Endothelial cell of umbilical vein (primary cell): ENCODE measurements around the gene FAM83C. TPM values are rescaled to one million over a fixed set of nuclear protein-coding genes. Genes with fewer than 3 reads are reported as not detected.

Experiments
- BruUV-seq: library from RNA; stranded (reverse); fragments of 400-500 nt; replicated peaks from 2 replicates; lab custom pipeline; 2021; lab: Mats Ljungman, UMichigan
- CTCF ChIA-PET: fragments of 300-600, 350-600 bp; sonication (Branson Sonifier 250); formaldehyde crosslinking; loops from one replicate; lab custom pipeline; 2021; ENCODE audit warnings: antibody characterized with exemption, inconsistent platforms; lab: Charles Lee
- POLR2A ChIA-PET: fragments of 300-600, 350-600 bp; sonication (Branson Sonifier 250); formaldehyde crosslinking; loops from one replicate; lab custom pipeline; 2021; ENCODE audit warnings: antibody characterized with exemption, inconsistent platforms; lab: Charles Lee
- DNase-seq: peaks from one replicate; pipeline ENCODE4 v3.0.0-alpha.2; 2011; ENCODE audit warnings: low read depth, low spot score
- FAIRE-seq: peaks from 2 replicates; lab custom pipeline; 2011; peaks lifted over from hg19 to GRCh38; lab: Jason Lieb, UNC
- H2AFZ ChIP-seq: 2 replicates; pipeline ENCODE4 v1.6.0; 2012; ENCODE audit warnings: low read depth, low read length, control low read depth, inconsistent platforms
- H3K27ac ChIP-seq: 2 replicates; pipeline ENCODE4 v1.5.1; 2011; ENCODE audit warnings: low read depth, mild to moderate bottlenecking, control low read depth, low read length, moderate library complexity; ENCODE audit not compliant: insufficient read depth
- H3K27me3 ChIP-seq, 2 experiments: 2 replicates each; pipeline versions ENCODE4 v1.6.0 to v1.6.1; 2011; ENCODE audit warnings: low read length in 2 of 2, mixed read lengths in 1 of 2; ENCODE audit not compliant: control insufficient read depth in 2 of 2, insufficient read depth in 2 of 2
- H3K36me3 ChIP-seq, 2 experiments: 2 replicates in 1 of 2; 3 replicates in 1 of 2; pipeline ENCODE4 v1.5.1; 2011; ENCODE audit warnings: low read length in 2 of 2, mild to moderate bottlenecking in 1 of 2, moderate library complexity in 1 of 2; ENCODE audit not compliant: control insufficient read depth in 2 of 2, insufficient read depth in 2 of 2; ENCODE audit errors: extremely low read depth in 1 of 2
- H3K4me1 ChIP-seq: 3 replicates; pipeline ENCODE4 v1.5.1; 2011; ENCODE audit warnings: mild to moderate bottlenecking, low read length; ENCODE audit not compliant: control insufficient read depth, insufficient read depth; ENCODE audit errors: extremely low read depth
- H3K4me2 ChIP-seq: 2 replicates; pipeline ENCODE4 v1.6.1; 2011; ENCODE audit warnings: low read length, control low read depth, mixed read lengths; ENCODE audit not compliant: insufficient read depth
- H3K4me3 ChIP-seq, 3 experiments: fragments of 200-600 bp in 1 of 3; sonication (generic), shearing (Covaris generic) in 1 of 3; replicated peaks in 1 of 3; 2 replicates each; pipeline ENCODE4 v1.5.1; 2011 to 2016; ENCODE audit warnings: control low read depth in 3 of 3, low read length in 3 of 3, mild to moderate bottlenecking in 2 of 3, inconsistent platforms in 1 of 3, low read depth in 1 of 3, moderate library complexity in 1 of 3; ENCODE audit not compliant: insufficient read depth in 1 of 3
- H3K79me2 ChIP-seq: 2 replicates; pipeline ENCODE4 v1.6.0; 2012; ENCODE audit warnings: low read length, inconsistent platforms; ENCODE audit not compliant: control insufficient read depth, insufficient read depth
- H3K9ac ChIP-seq: replicated peaks from 2 replicates; pipeline ENCODE3; 2011; ENCODE audit warnings: low read length, control low read depth; ENCODE audit not compliant: insufficient read depth; ENCODE audit errors: extremely low read depth
- H3K9me1 ChIP-seq: replicated peaks from 3 replicates; pipeline ENCODE4 v1.6.0; 2011; ENCODE audit warnings: mild to moderate bottlenecking, low read length; ENCODE audit not compliant: control insufficient read depth, insufficient read depth; ENCODE audit errors: extremely low read depth
- H3K9me3 ChIP-seq: replicated peaks from 2 replicates; pipeline ENCODE4 v1.5.1; 2012; ENCODE audit warnings: low read length, inconsistent platforms; ENCODE audit not compliant: control insufficient read depth, insufficient read depth
- H4K20me1 ChIP-seq: replicated peaks from 2 replicates; pipeline ENCODE3; 2011; ENCODE audit warnings: mild to moderate bottlenecking, low read length; ENCODE audit not compliant: control insufficient read depth, insufficient read depth; ENCODE audit errors: extremely low read depth
- EZH2 ChIP-seq: IDR thresholded peaks from 2 replicates; pipeline ENCODE4 v1.6.1; 2012; ENCODE audit warnings: borderline replicate concordance, low read depth, mild to moderate bottlenecking, moderate library complexity, low read length, inconsistent platforms; ENCODE audit not compliant: severe bottlenecking
- GATA2 ChIP-seq: IDR thresholded peaks from 2 replicates; pipeline ENCODE4 v1.7.0; 2011; ENCODE audit warnings: low read depth, mild to moderate bottlenecking, moderate library complexity, mixed read lengths, low read length; ENCODE audit not compliant: insufficient read length, insufficient read depth
- JUN ChIP-seq: IDR thresholded peaks from 2 replicates; pipeline ENCODE4 v1.6.1; 2011; ENCODE audit warnings: borderline replicate concordance, low read depth; ENCODE audit not compliant: insufficient read length, insufficient read depth
- MYC ChIP-seq: IDR thresholded peaks from one replicate; pipeline ENCODE4 v1.6.1; 2011; ENCODE audit warnings: mild to moderate bottlenecking, low read depth, low read length
- POLR2A ChIP-seq: IDR thresholded peaks from 2 replicates; pipeline ENCODE4 v1.6.1; 2012; ENCODE audit warnings: low read depth, mild to moderate bottlenecking, control low read depth, low read length
- POLR2AphosphoS5 ChIP-seq: IDR thresholded peaks from 2 replicates; pipeline ENCODE4 v1.6.1; 2012; ENCODE audit warnings: low read depth, mild to moderate bottlenecking, control low read depth, low read length, moderate library complexity; ENCODE audit not compliant: insufficient read depth
- dilution Hi-C: fragments of 300-500 bp; cut with MboI; formaldehyde crosslinking; loops from one replicate; pipeline ENCODE4 v1.15.0; 2019; ENCODE audit warnings: low sequenced_read_pairs; ENCODE audit not compliant: extremely low pct_ligation_motif_present
- intact Hi-C: fragments of 100-400 bp; cut with micrococcal nuclease; formaldehyde crosslinking; loops from one replicate; pipeline ENCODE4 v1.10.0; 2022
- polyA plus RNA-seq, 4 experiments: library from polyadenylated mRNA; depleted of rRNA in 3 of 4; stranded (reverse) in 3 of 4; unstranded in 1 of 4; fragments of >200 nt; gene quantifications; 2 replicates each; pipeline versions ENCODE4 v1.2.1 to v1.2.3, GENCODE V29; 2011 to 2012; ENCODE audit warnings: missing spikeins in 1 of 4
- total RNA-seq: library from RNA; stranded (reverse); gene quantifications from 2 replicates; pipeline ENCODE4 v1.2.3, GENCODE V29; 2021

FAM83C gene
- total and polyA plus RNA-seq, 2 donors (not counting 3 experiments of a cell fraction or from before 2014, with no cell fraction given), result not detected

DNA sequence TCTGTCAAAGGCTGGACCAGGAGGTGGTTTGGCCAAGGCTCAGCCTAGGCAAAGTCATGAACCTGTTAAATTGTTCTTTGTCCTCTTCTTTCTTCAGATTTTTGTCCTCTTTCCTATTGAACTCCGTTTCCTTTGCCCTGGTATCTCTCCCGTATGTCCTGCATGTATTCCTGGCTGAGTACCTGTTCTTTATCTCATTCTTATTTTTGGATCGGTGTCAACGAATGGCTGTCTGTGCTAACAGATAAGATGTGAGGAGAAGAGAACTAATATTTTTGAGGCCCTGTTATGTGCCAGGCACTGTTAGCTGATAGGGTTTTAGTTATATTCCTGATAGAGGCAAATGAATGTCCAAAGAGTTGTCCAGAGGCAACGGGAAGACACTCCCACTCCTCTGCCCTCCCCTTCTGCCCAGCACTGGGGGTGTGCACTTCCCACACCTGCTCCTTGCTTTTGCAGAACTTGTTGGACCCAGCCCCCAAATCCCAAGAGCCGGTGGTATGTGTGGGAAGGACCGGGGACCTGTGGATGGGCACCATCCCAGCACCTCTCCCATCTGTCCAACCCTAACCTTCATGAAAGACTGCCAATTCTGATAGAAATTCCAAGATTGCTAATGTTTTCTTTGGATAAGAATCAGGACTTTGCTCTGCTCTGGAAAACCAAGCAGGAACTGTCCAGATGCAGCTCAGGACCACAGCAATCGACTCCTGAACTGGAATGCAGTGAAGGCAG lies 34.9 kb downstream of the FAM83C start:
- intact Hi-C loops, result no loop called here
- TF ChIP-seq GATA2 (peak; percentile 76), POLR2AphosphoS5 (no peak), POLR2A (no peak)
- no peak overlapping the region for H3K4me2 ChIP-seq
- H3K27ac ChIP-seq, result no peak overlapping the region
- H4K20me1 ChIP-seq, result no peaks in the 10 kb centered on the region
- peaks cover 0 to 2% of the 10 kb centered on the region in 2 experiments for H3K27me3 ChIP-seq
- POLR2A ChIA-PET, result no interaction called here
- no peak overlapping the region for H3K4me3 ChIP-seq
- dilution Hi-C loops, result loop anchor here (25.0 kb wide), 1 partner anchor 420 kb away; the partner anchor contains the start of gene NCOA6
- no TSS peak for BruUV-seq
- no peaks in the 10 kb centered on the region for H3K9me3 ChIP-seq
- DNase-seq (peak; percentile 63), FAIRE-seq (peak; percentile 85)
- H3K9ac ChIP-seq, result no peak overlapping the region
- no peaks in the 10 kb centered on the region for H3K9me1 ChIP-seq
- no peak overlapping the region for H2AFZ ChIP-seq
- peaks cover 9% of the 10 kb centered on the region for H3K4me1 ChIP-seq
- H3K79me2 ChIP-seq, result no peaks in the 10 kb centered on the region
- no peaks in the 10 kb centered on the region for H3K36me3 ChIP-seq
- CTCF ChIA-PET, result interaction anchor here (0.7 to 1.8 kb wide), 7 partner anchors 9 to 161 kb away, joined by 3 to 11 read pairs (median 5); no protein-coding TSS in a partner anchor

DNA sequence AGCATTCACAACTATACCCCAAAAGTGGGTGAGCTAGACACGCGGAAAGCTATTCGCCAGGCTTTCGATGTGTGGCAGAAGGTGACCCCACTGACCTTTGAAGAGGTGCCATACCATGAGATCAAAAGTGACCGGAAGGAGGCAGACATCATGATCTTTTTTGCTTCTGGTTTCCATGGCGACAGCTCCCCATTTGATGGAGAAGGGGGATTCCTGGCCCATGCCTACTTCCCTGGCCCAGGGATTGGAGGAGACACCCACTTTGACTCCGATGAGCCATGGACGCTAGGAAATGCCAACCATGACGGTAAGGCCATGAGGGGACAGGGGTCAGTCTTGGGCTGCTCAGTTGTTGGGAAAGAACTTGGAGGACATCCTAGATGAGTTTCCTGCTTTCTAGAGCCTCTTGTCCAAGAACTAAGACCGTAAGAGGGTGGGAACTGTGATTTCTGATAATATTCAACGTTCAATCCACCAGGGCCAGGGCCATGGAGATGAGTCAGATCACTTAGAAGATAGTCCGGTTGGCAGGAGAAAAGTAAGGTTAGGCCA lies 37.7 kb downstream of the FAM83C start:
- no peaks in the 10 kb centered on the region for H3K36me3 ChIP-seq
- BruUV-seq, result no TSS peak
- DNase-seq, result no peak
- no peaks in the 10 kb centered on the region for H3K9me1 ChIP-seq
- ChIA-PET CTCF (interaction anchor here (1.5 kb wide), 1 partner anchor 158 kb away, joined by 5 read pairs; no protein-coding TSS in a partner anchor), POLR2A (no interaction called here)
- no peak overlapping the region for H2AFZ ChIP-seq
- H3K4me1 ChIP-seq, result peaks cover 9% of the 10 kb centered on the region
- H3K79me2 ChIP-seq, result no peaks in the 10 kb centered on the region
- no peaks in the 10 kb centered on the region for H4K20me1 ChIP-seq
- H3K4me3 ChIP-seq, result no peak overlapping the region
- dilution Hi-C loops (loop anchor here (25.0 kb wide), 1 partner anchor 417 kb away; the partner anchor contains the start of gene NCOA6), intact Hi-C loops (no loop called here)
- no peaks in the 10 kb centered on the region for H3K9me3 ChIP-seq
- FAIRE-seq, result no peak
- H3K4me2 ChIP-seq, result no peak overlapping the region
- peaks cover 0 to 2% of the 10 kb centered on the region in 2 experiments for H3K27me3 ChIP-seq
- H3K9ac ChIP-seq, result no peak overlapping the region
- H3K27ac ChIP-seq, result no peak overlapping the region
- TF ChIP-seq MYC (no peak), JUN (no peak), EZH2 (no peak)
